Inflammatory macrophage (primary cell): ENCODE results near the gene RBCK1.
A peak's percentile ranks its signal among the peaks of the same experiment; 100 is the strongest.

Source experiments
- DNase-seq, 2 donors: peaks; one replicate each; pipeline ENCODE4 v3.0.0-alpha.2; 2020 to 2022
- total RNA-seq, 18 experiments: gene quantifications; one replicate each; lab custom pipeline; 2026; ENCODE audit warnings: mixed read lengths in 6 of 18, inconsistent platforms in 2 of 18; lab: John Stamatoyannopoulos, UW

The RBCK1 gene
- total RNA-seq = 24.4 to 85.4 (median 40.9) reads per million in 18 experiments

GRCh38 chr20:407953-408842 lies at the start of gene RBCK1:
RBCK1 (plus strand) TSS chr20:408299; CDS start chr20:408758, 459 bp downstream.
- DNase-seq = peak; percentile 79 to 84

GRCh38 chr20:358891-359555 lies 49.1 kb upstream of the RBCK1 start:
- DNase-seq = no peak

- DNase-seq = no peak
These were observed 46.5 kb upstream of the RBCK1 start for GRCh38 chr20:361561-361960.

- DNase-seq = peak; percentile 93
These were observed 45.5 kb upstream of the RBCK1 start for GRCh38 chr20:362271-363254.

- peak; percentile 68 to 77 for DNase-seq
These were observed 44.6 kb upstream of the RBCK1 start for GRCh38 chr20:363319-364078.

GRCh38 chr20:364905-365794 lies 42.9 kb upstream of the RBCK1 start:
- no peak for DNase-seq

GRCh38 chr20:366041-366718 lies 41.9 kb upstream of the RBCK1 start:
- DNase-seq = no peak

GRCh38 chr20:366719-367485 lies 41.2 kb upstream of the RBCK1 start:
- DNase-seq = no peak

GRCh38 chr20:367486-367887 lies 40.6 kb upstream of the RBCK1 start:
- no peak for DNase-seq

GRCh38 chr20:368915-369314 lies 39.2 kb upstream of the RBCK1 start:
- DNase-seq = no peak

GRCh38 chr20:370151-370600 lies 37.9 kb upstream of the RBCK1 start:
- no peak for DNase-seq

GRCh38 chr20:370977-371754 lies 36.9 kb upstream of the RBCK1 start:
- DNase-seq = no peak

- DNase-seq = peak; percentile 72 to 75
These were observed 36.1 kb upstream of the RBCK1 start for GRCh38 chr20:371755-372542.

- DNase-seq = peak; percentile 80 to 91
These were observed 35.5 kb upstream of the RBCK1 start for GRCh38 chr20:372543-373082.

GRCh38 chr20:373171-373890 lies 34.8 kb upstream of the RBCK1 start:
- peak; percentile 95 for DNase-seq

GRCh38 chr20:375265-375889 lies 32.7 kb upstream of the RBCK1 start:
- DNase-seq = no peak
